ENCODE results near the gene DPH7.

DPH7 gene

DNA sequence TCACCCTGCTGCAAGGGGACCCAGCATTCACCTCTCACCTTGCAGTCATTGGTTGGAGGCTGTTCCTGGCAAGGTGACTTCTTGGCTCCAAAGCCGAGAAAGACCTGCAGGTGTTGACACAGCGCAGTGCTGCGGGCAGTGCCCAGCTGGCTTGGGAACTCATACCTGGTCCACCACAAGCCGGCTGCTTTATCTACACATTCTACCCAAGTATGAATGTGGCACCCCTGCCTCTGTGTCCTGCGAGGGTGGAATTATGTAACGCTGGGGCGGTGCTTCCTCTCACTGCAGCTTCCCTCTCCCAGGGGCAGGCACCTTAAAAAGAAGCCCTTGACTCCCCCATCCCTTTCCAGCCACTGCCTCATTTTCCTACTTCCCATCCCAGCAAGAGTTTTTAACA, 14.0 kb upstream of the DPH7 start:
- Histone ChIP-seq H3K27me3 (ENCODE audit: insufficient read depth, low read length, poor library complexity, severe bottlenecking) (no peaks in the 10 kb centered on the region), H3K79me2 (ENCODE audit: insufficient read depth, low read length) (peaks cover 20% of the 10 kb centered on the region), H3K4me2 (ENCODE audit: low read depth, low read length, poor library complexity, severe bottlenecking) (no peak overlapping the region), H3K9me3 (ENCODE audit: insufficient read depth, low read depth, low read length) (no peaks in the 10 kb centered on the region), H4K20me1 (ENCODE audit: insufficient read depth, low read length, poor library complexity, severe bottlenecking) (peaks cover 9% of the 10 kb centered on the region), H3K9me2 (replicated peaks; ENCODE audit: low read depth, low read length) (no peaks in the 10 kb centered on the region), H2AFZ (ENCODE audit: low read length) (no peak overlapping the region), H3F3A (ENCODE audit: low read depth) (no peaks in the 10 kb centered on the region), H3K4me3 (ENCODE audit: low read length, poor library complexity, severe bottlenecking) (no peak overlapping the region), H3K9ac (ENCODE audit: low read depth, low read length, poor library complexity, severe bottlenecking) (no peak overlapping the region), H3K4me1 (ENCODE audit: insufficient read depth, low read length, poor library complexity, severe bottlenecking) (peaks cover 10% of the 10 kb centered on the region), H3K36me3 (ENCODE audit: insufficient read depth, low read length) (no peaks in the 10 kb centered on the region)
- TF ChIP-seq EZH2phosphoT487 (IDR thresholded peaks at IDR 0.05; ENCODE audit: borderline replicate concordance), result no peak
- TF ChIP-seq, protein P1, sequence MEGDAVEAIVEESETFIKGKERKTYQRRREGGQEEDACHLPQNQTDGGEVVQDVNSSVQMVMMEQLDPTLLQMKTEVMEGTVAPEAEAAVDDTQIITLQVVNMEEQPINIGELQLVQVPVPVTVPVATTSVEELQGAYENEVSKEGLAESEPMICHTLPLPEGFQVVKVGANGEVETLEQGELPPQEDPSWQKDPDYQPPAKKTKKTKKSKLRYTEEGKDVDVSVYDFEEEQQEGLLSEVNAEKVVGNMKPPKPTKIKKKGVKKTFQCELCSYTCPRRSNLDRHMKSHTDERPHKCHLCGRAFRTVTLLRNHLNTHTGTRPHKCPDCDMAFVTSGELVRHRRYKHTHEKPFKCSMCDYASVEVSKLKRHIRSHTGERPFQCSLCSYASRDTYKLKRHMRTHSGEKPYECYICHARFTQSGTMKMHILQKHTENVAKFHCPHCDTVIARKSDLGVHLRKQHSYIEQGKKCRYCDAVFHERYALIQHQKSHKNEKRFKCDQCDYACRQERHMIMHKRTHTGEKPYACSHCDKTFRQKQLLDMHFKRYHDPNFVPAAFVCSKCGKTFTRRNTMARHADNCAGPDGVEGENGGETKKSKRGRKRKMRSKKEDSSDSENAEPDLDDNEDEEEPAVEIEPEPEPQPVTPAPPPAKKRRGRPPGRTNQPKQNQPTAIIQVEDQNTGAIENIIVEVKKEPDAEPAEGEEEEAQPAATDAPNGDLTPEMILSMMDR (conservative IDR thresholded peaks at IDR 0.05; ENCODE audit: low read length), result no peak

DNA sequence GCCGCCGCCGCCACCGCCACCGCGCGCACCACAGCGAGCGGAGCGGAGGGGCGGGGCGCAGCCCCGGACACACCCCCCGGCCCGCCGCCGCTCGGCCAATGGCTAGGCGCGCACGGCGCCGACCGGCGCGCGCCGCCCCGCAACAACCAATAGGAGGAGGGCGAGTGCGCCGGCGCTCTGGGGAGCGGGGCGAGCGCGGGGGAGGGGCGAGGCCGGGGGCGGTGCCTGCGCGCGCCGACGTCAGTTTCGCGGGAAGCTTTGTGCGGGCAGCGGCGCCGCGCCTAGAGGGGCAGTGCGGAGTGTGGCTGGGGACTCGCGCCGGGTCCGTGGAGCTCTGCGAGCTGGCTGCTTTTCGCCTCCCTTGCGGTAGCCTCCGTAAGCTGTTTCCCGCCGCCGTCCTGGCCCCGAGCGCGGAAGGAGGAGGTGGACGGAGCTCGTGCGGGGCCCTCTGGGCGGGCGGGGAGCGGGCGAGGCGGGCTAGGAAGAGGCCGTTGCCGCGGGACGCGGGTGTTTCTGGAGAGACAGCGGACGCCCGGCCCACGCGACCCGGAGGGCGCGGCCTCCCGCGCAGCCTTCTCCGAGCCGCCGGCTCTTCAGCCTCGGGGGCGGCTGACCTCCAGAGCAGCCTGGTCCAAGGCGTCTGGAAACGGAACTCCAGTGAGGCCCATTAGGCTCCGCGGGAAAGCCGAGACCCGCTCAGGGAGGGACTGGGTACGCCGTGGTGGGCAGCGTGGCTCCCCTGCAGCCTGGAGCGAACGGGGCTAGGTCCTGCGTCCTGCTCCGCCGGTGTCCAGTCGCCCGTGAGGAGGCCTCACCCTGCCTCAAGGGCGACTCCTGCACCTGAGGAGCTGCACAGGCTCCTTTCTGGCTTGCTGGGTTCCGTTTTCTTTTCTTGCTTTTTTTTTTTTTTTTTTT, 12.0 kb upstream of the DPH7 start, which contains the start of gene ZMYND19:
Gene ZMYND19 (minus strand): TSS at position 44 of the 915 bp plus-strand sequence. CDS start 249 bp downstream, outside the sequence.
- H3F3A ChIP-seq (ENCODE audit: low read depth), result no peaks in the 10 kb centered on the region
- peak within 1 kb of the TSS; percentile 92 for H2AFZ ChIP-seq (ENCODE audit: low read length)
- H3K9me3 ChIP-seq (ENCODE audit: insufficient read depth, low read depth, low read length), result no peaks in the 10 kb centered on the region
- peaks cover 9% of the 10 kb centered on the region for H4K20me1 ChIP-seq (ENCODE audit: insufficient read depth, low read length, poor library complexity, severe bottlenecking)
- TF ChIP-seq, protein P1 (conservative IDR thresholded peaks at IDR 0.05; ENCODE audit: low read length), result no peak
- no peak for TF ChIP-seq EZH2phosphoT487 (IDR thresholded peaks at IDR 0.05; ENCODE audit: borderline replicate concordance)
- H3K9ac ChIP-seq (ENCODE audit: low read depth, low read length, poor library complexity, severe bottlenecking), result peak within 1 kb of the TSS; percentile 77
- no peaks in the 10 kb centered on the region for H3K27me3 ChIP-seq (ENCODE audit: insufficient read depth, low read length, poor library complexity, severe bottlenecking)
- peaks cover 28% of the 10 kb centered on the region for H3K79me2 ChIP-seq (ENCODE audit: insufficient read depth, low read length)
- peak within 1 kb of the TSS; percentile 93 for H3K4me3 ChIP-seq (ENCODE audit: low read length, poor library complexity, severe bottlenecking)
- no peaks in the 10 kb centered on the region for H3K9me2 ChIP-seq (replicated peaks; ENCODE audit: low read depth, low read length)
- H3K4me2 ChIP-seq (ENCODE audit: low read depth, low read length, poor library complexity, severe bottlenecking), result peak within 1 kb of the TSS; percentile 91
- H3K4me1 ChIP-seq (ENCODE audit: insufficient read depth, low read length, poor library complexity, severe bottlenecking), result peaks cover 10% of the 10 kb centered on the region
- no peaks in the 10 kb centered on the region for H3K36me3 ChIP-seq (ENCODE audit: insufficient read depth, low read length)

DNA sequence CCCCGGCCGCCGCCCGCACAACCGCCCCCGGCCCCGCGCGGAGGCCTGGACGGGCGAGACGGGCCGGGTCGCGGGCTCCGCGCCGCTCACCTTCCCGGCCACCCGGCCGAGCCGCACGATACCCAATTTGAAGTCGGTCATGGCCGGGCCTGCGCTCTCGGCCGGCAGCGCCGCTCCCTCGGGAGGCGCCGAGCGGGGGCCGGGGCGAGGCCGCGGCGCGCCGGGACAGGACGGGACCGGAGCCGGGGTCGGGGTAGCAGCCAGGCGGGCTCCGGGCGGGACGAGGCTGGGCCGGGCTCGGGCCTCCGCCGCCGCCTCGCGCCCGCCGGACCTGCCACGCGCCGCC, 11.4 kb upstream of the DPH7 start:
- H3K36me3 ChIP-seq (ENCODE audit: insufficient read depth, low read length), result no peaks in the 10 kb centered on the region
- no peaks in the 10 kb centered on the region for H3F3A ChIP-seq (ENCODE audit: low read depth)
- peak overlapping the region; percentile 84 for H3K4me3 ChIP-seq (ENCODE audit: low read length, poor library complexity, severe bottlenecking)
- TF ChIP-seq EZH2phosphoT487 (IDR thresholded peaks at IDR 0.05; ENCODE audit: borderline replicate concordance), result no peak
- TF ChIP-seq, protein P1 (conservative IDR thresholded peaks at IDR 0.05; ENCODE audit: low read length), result no peak
- peaks cover 10% of the 10 kb centered on the region for H3K4me1 ChIP-seq (ENCODE audit: insufficient read depth, low read length, poor library complexity, severe bottlenecking)
- H2AFZ ChIP-seq (ENCODE audit: low read length), result no peak overlapping the region
- H4K20me1 ChIP-seq (ENCODE audit: insufficient read depth, low read length, poor library complexity, severe bottlenecking), result peaks cover 9% of the 10 kb centered on the region
- H3K27me3 ChIP-seq (ENCODE audit: insufficient read depth, low read length, poor library complexity, severe bottlenecking), result no peaks in the 10 kb centered on the region
- no peak overlapping the region for H3K9ac ChIP-seq (ENCODE audit: low read depth, low read length, poor library complexity, severe bottlenecking)
- H3K4me2 ChIP-seq (ENCODE audit: low read depth, low read length, poor library complexity, severe bottlenecking), result no peak overlapping the region
- H3K79me2 ChIP-seq (ENCODE audit: insufficient read depth, low read length), result peaks cover 28% of the 10 kb centered on the region
- no peaks in the 10 kb centered on the region for H3K9me3 ChIP-seq (ENCODE audit: insufficient read depth, low read depth, low read length)
- H3K9me2 ChIP-seq (replicated peaks; ENCODE audit: low read depth, low read length), result no peaks in the 10 kb centered on the region
